Smooth muscle cell (in vitro differentiated cells): ENCODE results near the gene COL25A1. TPM values are rescaled to one million over a fixed set of nuclear protein-coding genes. Genes with fewer than 3 reads are reported as not detected.

ENCODE experiments used
- DNase-seq: peaks from one replicate; lab custom pipeline; 2025; ENCODE audit not compliant: unreplicated experiment; lab: John Stamatoyannopoulos, UW
- H2AFZ ChIP-seq: fragments of 200-600 bp; sonication (generic); 2 replicates; pipeline ENCODE4 v1.6.0; 2016; ENCODE audit warnings: antibody characterized with exemption, low read depth, mild to moderate bottlenecking
- H3F3A ChIP-seq: fragments of 200-600 bp; sonication (generic); 2 replicates; pipeline ENCODE4 v1.6.0; 2017; ENCODE audit warnings: antibody characterized with exemption, low read depth
- H3K27ac ChIP-seq: fragments of 200-600 bp; sonication (generic); 2 replicates; pipeline ENCODE4 v1.5.1; 2016; ENCODE audit warnings: low read depth, mild to moderate bottlenecking
- H3K27me3 ChIP-seq: fragments of 200-600 bp; sonication (generic); 2 replicates; pipeline ENCODE4 v1.6.1; 2016; ENCODE audit warnings: low read depth, mild to moderate bottlenecking
- H3K36me3 ChIP-seq: fragments of 200-600 bp; sonication (generic); 2 replicates; pipeline ENCODE4 v1.5.1; 2016; ENCODE audit warnings: low read depth
- H3K4me1 ChIP-seq: fragments of 200-600 bp; sonication (generic); 2 replicates; pipeline ENCODE4 v1.5.1; 2016; ENCODE audit warnings: low read depth
- H3K4me2 ChIP-seq: fragments of 200-600 bp; sonication (generic); 2 replicates; pipeline ENCODE4 v1.6.0; 2016; ENCODE audit warnings: mild to moderate bottlenecking
- H3K4me3 ChIP-seq: fragments of 200-600 bp; sonication (generic); 2 replicates; pipeline ENCODE4 v1.5.1; 2016; ENCODE audit warnings: mild to moderate bottlenecking
- H3K79me2 ChIP-seq: fragments of 200-600 bp; sonication (generic); 2 replicates; pipeline ENCODE4 v1.6.0; 2016; ENCODE audit warnings: low read depth, mild to moderate bottlenecking
- H3K9ac ChIP-seq: fragments of 200-600 bp; sonication (generic); 2 replicates; pipeline ENCODE4 v1.6.0; 2016; ENCODE audit warnings: low read depth
- H3K9me3 ChIP-seq: fragments of 200-600 bp; sonication (generic); replicated peaks from 2 replicates; pipeline ENCODE4 v1.5.1; 2016; ENCODE audit warnings: low read depth
- H4K20me1 ChIP-seq: fragments of 200-600 bp; sonication (generic); 2 replicates; pipeline ENCODE4 v1.6.0; 2016; ENCODE audit warnings: low read depth
- CTCF ChIP-seq: fragments of 200-600 bp; sonication (generic); IDR thresholded peaks from 2 replicates; pipeline ENCODE4 v1.5.1; 2017; ENCODE audit warnings: borderline replicate concordance, mild to moderate bottlenecking, antibody characterized with exemption; ENCODE audit not compliant: insufficient read depth, poor library complexity, severe bottlenecking
- WGBS: methylation state at CpG from one replicate; pipeline ENCODE4 v1.1.7; 2016; ENCODE audit warnings: low lambda C conversion rate; 5-methylcytosine and 5-hydroxymethylcytosine counted together
- polyA plus RNA-seq: library from polyadenylated mRNA; unstranded; fragments of >200 nt; fragmentation: Nextera tagmentation; extraction: Ambion mirVana; gene quantifications from 2 replicates; pipeline ENCODE4 v1.2.1, GENCODE V29; 2016
- total RNA-seq: library from RNA; depleted of rRNA; stranded (reverse); fragments of >200 nt; gene quantifications from 2 replicates; pipeline ENCODE4 v1.2.3, GENCODE V29; 2014

The COL25A1 gene
- total and polyA plus RNA-seq, 2 experiments from 2014 or later = 2.9 to 4.7 TPM

GRCh38 chr4:109199585-109199984 is 102.9 kb downstream of the COL25A1 start:
- Histone ChIP-seq H2AFZ (no peak overlapping the region), H4K20me1 (no peaks in the 10 kb centered on the region), H3K27me3 (no peaks in the 10 kb centered on the region), H3K4me3 (no peak overlapping the region), H3K79me2 (no peaks in the 10 kb centered on the region), H3K4me1 (no peaks in the 10 kb centered on the region), H3K36me3 (no peaks in the 10 kb centered on the region), H3F3A (no peaks in the 10 kb centered on the region), H3K4me2 (no peak overlapping the region), H3K9me3 (no peaks in the 10 kb centered on the region), H3K27ac (no peak overlapping the region), H3K9ac (no peak overlapping the region)
- no peak for DNase-seq
- no peak for TF ChIP-seq CTCF
- WGBS = 93% methylated on average over 1 of the region's 1 CpG

- H3F3A ChIP-seq = no peaks in the 10 kb centered on the region
- H3K36me3 ChIP-seq = no peaks in the 10 kb centered on the region
- no peak for TF ChIP-seq CTCF
- no peaks in the 10 kb centered on the region for H3K4me1 ChIP-seq
- H3K9ac ChIP-seq = no peak overlapping the region
- H4K20me1 ChIP-seq = no peaks in the 10 kb centered on the region
- no peaks in the 10 kb centered on the region for H3K27me3 ChIP-seq
- H3K79me2 ChIP-seq = no peaks in the 10 kb centered on the region
- no peak overlapping the region for H3K4me3 ChIP-seq
- H3K4me2 ChIP-seq = no peak overlapping the region
- WGBS = 89% methylated on average over 1 of the region's 1 CpG
- no peak overlapping the region for H2AFZ ChIP-seq
- DNase-seq = no peak
- H3K9me3 ChIP-seq = no peaks in the 10 kb centered on the region
- no peak overlapping the region for H3K27ac ChIP-seq
Observed at GRCh38 chr4:109195646-109196045, 106.8 kb downstream of the COL25A1 start.

- no peak overlapping the region for H2AFZ ChIP-seq
- no peak overlapping the region for H3K9ac ChIP-seq
- H3K27me3 ChIP-seq = no peaks in the 10 kb centered on the region
- no peaks in the 10 kb centered on the region for H4K20me1 ChIP-seq
- no peaks in the 10 kb centered on the region for H3K4me1 ChIP-seq
- no peak overlapping the region for H3K4me3 ChIP-seq
- no peak for TF ChIP-seq CTCF
- no peak overlapping the region for H3K27ac ChIP-seq
- no peak for DNase-seq
- no peaks in the 10 kb centered on the region for H3K79me2 ChIP-seq
- H3F3A ChIP-seq = no peaks in the 10 kb centered on the region
- WGBS = 92% methylated on average over 5 of the region's 5 CpGs
- H3K4me2 ChIP-seq = no peak overlapping the region
- H3K36me3 ChIP-seq = no peaks in the 10 kb centered on the region
- H3K9me3 ChIP-seq = no peaks in the 10 kb centered on the region
Observed at GRCh38 chr4:109191216-109191615, 111.2 kb downstream of the COL25A1 start.

- H2AFZ ChIP-seq = no peak overlapping the region
- H3K9ac ChIP-seq = no peak overlapping the region
- H3K4me1 ChIP-seq = no peaks in the 10 kb centered on the region
- H3K4me3 ChIP-seq = no peak overlapping the region
- H3K27me3 ChIP-seq = no peaks in the 10 kb centered on the region
- H3K4me2 ChIP-seq = no peak overlapping the region
- H3K36me3 ChIP-seq = no peaks in the 10 kb centered on the region
- H4K20me1 ChIP-seq = no peaks in the 10 kb centered on the region
- H3K9me3 ChIP-seq = no peaks in the 10 kb centered on the region
- no peak for DNase-seq
- H3F3A ChIP-seq = no peaks in the 10 kb centered on the region
- no peaks in the 10 kb centered on the region for H3K79me2 ChIP-seq
- no peak for TF ChIP-seq CTCF
- 62% methylated on average over 4 of the region's 4 CpGs for WGBS
- H3K27ac ChIP-seq = no peak overlapping the region
Observed at GRCh38 chr4:109186458-109186945, 116.0 kb downstream of the COL25A1 start.
